ENCODE data around the gene GADD45B. TPM values are rescaled to one million over a fixed set of nuclear protein-coding genes. Genes with fewer than 3 reads are reported as not detected.

The GADD45B gene
- total and polyA plus RNA-seq, 3 donors from 2014 or later, result 16.9 to 59.7 (median 30.5) TPM

DNA sequence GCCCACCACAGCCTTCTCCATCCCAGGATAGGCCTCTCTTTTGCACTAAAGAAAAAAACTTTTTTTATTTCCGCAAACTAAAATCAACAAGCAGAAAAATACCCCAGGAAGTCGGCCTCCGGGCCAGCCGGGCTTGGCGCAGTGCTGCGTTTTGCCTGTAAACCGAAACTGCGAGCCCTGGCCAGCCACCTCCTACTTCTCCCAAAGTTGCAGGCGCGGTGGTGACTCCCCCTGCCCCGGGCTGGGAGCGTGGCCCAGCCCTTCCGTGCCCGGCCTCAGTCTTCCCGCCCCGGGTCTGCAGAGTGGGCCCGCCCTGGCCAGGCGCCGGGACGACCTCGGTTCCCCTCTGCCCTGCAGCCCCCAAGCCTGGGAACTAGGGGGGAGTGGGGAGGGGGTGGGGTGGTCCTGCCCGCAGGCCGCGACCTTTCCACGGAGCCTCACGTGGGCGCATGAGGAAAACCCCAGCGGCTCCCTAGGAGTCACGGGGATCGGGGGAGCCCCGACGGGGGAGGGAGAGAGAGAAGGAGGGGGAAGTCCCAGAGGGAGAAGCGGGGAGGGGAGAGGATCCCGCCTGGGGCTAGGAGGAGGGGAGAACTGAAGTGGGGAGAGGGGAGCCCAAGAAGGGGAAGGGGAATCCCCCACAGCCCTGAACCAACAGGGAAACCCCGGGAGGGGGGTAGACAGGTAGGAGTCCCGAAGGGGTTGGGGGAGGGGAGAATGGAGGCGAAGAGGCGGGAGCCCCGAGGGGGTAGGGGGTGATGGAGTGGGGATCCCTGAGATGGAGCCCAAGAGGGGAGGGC is 3.0 kb downstream of the GADD45B start:
- TF ChIP-seq POLR2A (IDR thresholded peaks at IDR 0.05), result no peak
- TF ChIP-seq, protein P1, sequence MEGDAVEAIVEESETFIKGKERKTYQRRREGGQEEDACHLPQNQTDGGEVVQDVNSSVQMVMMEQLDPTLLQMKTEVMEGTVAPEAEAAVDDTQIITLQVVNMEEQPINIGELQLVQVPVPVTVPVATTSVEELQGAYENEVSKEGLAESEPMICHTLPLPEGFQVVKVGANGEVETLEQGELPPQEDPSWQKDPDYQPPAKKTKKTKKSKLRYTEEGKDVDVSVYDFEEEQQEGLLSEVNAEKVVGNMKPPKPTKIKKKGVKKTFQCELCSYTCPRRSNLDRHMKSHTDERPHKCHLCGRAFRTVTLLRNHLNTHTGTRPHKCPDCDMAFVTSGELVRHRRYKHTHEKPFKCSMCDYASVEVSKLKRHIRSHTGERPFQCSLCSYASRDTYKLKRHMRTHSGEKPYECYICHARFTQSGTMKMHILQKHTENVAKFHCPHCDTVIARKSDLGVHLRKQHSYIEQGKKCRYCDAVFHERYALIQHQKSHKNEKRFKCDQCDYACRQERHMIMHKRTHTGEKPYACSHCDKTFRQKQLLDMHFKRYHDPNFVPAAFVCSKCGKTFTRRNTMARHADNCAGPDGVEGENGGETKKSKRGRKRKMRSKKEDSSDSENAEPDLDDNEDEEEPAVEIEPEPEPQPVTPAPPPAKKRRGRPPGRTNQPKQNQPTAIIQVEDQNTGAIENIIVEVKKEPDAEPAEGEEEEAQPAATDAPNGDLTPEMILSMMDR (IDR thresholded peaks at IDR 0.05), result no peak
- Histone ChIP-seq H3K36me3 (ENCODE audit: low read depth, missing control alignments) (no peaks in the 10 kb centered on the region), H3K9me3 (no peaks in the 10 kb centered on the region), H3K27me3 (no peaks in the 10 kb centered on the region), H3K27ac (peak overlapping the region; percentile 8 to 75), H3K4me1 (peaks cover 3% of the 10 kb centered on the region), H3K4me3 (peak overlapping the region; percentile 79 to 90)
- peak; percentile 74 for DNase-seq
- 14 to 15% methylated on average over 20 to 39 of the region's 39 CpGs for WGBS, 2 donors
- intact Hi-C loops (cut with DNase I; ENCODE audit: low total_unique reads), result loop anchor here (5.0 to 10.0 kb wide), 2 partner anchors 63 to 136 kb away; no protein-coding TSS in a partner anchor

DNA sequence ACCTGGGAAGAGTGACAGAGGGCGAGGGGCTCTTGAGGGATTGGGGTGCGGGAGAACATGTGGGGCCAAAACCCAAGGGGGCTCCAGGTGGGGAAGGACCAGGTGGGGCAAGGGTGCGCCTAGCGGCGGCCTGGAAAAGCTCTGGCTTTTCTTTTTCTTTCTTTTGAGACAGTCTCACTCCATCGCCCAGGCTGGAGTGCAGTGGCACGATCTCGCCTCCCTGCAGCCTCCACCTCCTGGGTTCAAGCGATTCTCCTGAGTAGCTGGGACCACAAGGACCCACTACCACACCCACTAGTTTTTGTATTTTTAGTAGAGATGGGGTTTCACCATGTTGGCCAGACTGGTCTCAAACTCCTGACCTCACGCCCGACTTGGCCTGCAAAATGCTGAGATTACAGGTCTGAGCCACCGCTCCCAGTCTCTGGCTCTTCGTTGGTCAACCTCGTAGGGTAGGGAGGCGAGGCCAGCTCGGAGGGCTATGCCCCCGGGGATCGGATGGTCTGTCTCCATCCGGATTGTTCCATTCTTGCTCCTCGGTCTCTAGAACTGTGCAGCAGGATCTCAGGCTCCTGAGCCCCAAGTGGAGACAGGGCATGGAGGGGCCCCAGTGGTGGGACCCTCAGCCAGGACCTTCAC is 3.7 kb downstream of the GADD45B start:
- Histone ChIP-seq H3K4me1 (peaks cover 3% of the 10 kb centered on the region), H3K27ac (no peak overlapping the region), H3K4me3 (no peak overlapping the region), H3K9me3 (no peaks in the 10 kb centered on the region), H3K27me3 (no peaks in the 10 kb centered on the region), H3K36me3 (ENCODE audit: low read depth, missing control alignments) (no peaks in the 10 kb centered on the region)
- TF ChIP-seq, protein P1 (IDR thresholded peaks at IDR 0.05), result no peak
- no peak for TF ChIP-seq POLR2A (IDR thresholded peaks at IDR 0.05)
- 65 to 69% methylated on average over 20 of the region's 20 CpGs for WGBS, 2 donors
- no peak for DNase-seq
- intact Hi-C loops (cut with DNase I; ENCODE audit: low total_unique reads), result loop anchor here (5.0 to 10.0 kb wide), 2 partner anchors 63 to 135 kb away; no protein-coding TSS in a partner anchor

DNA sequence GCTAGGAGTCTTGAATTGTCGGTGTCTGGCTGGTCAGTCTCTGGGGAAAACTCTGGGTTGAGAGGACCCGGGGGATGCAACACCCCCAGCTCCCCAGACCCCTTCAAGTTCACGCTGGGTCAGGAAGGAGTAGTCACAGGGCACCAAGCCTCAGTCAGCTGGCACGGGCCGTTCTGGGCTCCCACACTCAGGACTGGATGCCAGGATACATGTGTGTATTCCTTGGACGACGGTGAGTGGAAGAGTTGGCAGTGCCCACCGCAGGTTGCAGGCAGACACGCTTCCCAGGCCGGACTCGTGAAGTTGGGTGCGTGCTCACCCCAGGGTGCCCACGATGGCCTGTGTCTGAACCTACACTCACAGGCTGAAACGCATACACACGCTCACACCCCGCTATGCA is 5.5 kb downstream of the GADD45B start:
- Histone ChIP-seq H3K4me1 (no peaks in the 10 kb centered on the region), H3K9me3 (no peaks in the 10 kb centered on the region), H3K4me3 (no peak overlapping the region), H3K27ac (no peak overlapping the region), H3K36me3 (ENCODE audit: low read depth, missing control alignments) (no peaks in the 10 kb centered on the region), H3K27me3 (no peaks in the 10 kb centered on the region)
- no peak for TF ChIP-seq POLR2A (IDR thresholded peaks at IDR 0.05)
- TF ChIP-seq, protein P1 (IDR thresholded peaks at IDR 0.05), result no peak
- intact Hi-C loops (cut with DNase I; ENCODE audit: low total_unique reads), result no loop called here
- DNase-seq, result no peak
- WGBS, 2 donors, result 93 to 98% methylated on average over 8 to 15 of the region's 16 CpGs

DNA sequence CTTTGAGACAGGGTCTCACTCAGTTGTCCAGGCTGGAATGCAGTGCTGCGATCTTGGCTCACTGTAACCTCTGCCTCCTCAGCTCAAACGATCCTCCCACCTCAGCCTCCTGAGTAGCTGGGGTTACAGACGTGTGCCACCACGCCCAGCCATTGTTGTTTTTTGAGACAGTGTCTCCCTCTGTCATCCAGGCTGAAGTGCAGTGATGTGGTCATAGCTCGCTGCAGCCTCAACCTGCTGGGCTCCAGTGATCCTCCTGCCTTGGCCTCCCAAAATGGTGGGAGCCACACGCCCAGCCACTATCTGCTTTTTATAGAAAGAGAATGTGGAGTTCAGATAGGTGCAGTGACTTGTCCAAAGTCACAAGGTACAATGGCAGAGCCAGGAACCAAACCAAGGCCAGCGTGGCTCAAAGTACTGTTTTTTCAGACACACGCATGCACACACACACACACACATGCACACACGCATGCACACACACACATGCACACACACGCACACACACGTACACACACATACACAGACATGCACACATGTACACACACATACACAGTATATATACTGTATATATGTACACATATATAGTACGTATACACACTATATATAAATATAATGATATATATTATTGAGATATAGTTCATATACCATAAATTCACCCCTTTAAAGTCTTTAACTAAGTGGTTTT is 6.6 kb downstream of the GADD45B start:
- TF ChIP-seq, protein P1 (IDR thresholded peaks at IDR 0.05), result no peak
- TF ChIP-seq POLR2A (IDR thresholded peaks at IDR 0.05), result no peak
- no peak for DNase-seq
- H3K4me1 ChIP-seq, result no peaks in the 10 kb centered on the region
- intact Hi-C loops (cut with DNase I; ENCODE audit: low total_unique reads), result no loop called here
- H3K9me3 ChIP-seq, result no peaks in the 10 kb centered on the region
- WGBS, 2 donors, result 65 to 72% methylated on average over 12 of the region's 12 CpGs
- no peaks in the 10 kb centered on the region for H3K27me3 ChIP-seq
- H3K27ac ChIP-seq, result no peak overlapping the region
- no peak overlapping the region for H3K4me3 ChIP-seq
- no peaks in the 10 kb centered on the region for H3K36me3 ChIP-seq (ENCODE audit: low read depth, missing control alignments)
